Activated naive CD4-positive, alpha-beta T cell (primary cell): ENCODE measurements around the gene POLN.

Experiments
- DNase-seq, 4 experiments: peaks; one replicate each; lab custom pipeline; 2025; lab: John Stamatoyannopoulos, UW

Gene POLN

DNA sequence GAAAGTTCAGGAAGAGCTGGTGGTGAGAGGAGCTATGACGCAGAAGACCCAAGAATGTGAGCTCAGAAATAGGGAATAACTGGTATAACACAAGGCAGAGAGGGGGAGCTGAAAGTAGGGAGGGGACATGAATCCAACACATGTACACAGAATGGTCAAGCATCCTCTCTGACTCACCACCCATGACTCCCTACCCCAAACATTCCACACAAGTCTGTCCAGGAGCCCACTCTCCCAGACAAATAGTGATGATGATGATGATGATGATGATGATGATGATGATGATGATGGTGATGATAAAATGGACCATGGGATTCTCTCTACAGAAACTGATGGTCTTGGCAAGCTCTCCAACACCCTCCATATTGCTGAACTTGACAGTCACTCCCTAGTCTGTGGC is 136.4 kb downstream of the POLN start:
- no peak for DNase-seq

GRCh38 chr4:2104556-2105345 is 137.2 kb downstream of the POLN start:
- no peak for DNase-seq

DNA sequence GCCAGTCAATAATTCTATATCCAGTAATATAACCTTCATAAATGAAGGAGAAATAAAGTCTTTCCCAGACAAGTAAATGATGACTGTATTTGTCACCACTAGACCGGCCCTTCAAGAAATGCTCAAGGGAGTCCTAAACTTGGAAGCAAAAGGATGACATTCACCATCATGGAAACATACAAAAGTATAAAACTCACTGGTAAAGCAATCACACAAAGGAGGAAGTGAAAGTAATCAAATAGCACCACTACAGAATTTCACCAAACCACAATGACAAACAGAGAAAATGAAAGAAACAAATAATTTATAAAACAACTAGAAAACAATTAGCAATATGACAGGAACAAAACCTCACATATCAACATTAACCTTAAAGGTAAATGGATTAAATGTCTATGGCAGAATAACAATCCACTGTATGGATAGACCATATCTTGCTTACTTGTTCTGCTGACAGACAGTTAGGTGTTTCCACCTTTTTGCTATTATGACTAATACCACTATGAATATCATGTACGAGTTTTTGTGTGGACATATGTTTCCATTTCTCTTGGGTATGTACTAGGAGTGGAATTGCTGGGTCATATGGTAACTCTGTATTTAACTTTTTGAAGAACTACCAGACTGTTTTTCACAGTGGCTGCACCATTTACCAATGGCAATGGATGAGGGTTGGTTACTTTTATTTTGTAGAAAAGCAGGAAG is 137.9 kb downstream of the POLN start:
- no peak for DNase-seq

DNA sequence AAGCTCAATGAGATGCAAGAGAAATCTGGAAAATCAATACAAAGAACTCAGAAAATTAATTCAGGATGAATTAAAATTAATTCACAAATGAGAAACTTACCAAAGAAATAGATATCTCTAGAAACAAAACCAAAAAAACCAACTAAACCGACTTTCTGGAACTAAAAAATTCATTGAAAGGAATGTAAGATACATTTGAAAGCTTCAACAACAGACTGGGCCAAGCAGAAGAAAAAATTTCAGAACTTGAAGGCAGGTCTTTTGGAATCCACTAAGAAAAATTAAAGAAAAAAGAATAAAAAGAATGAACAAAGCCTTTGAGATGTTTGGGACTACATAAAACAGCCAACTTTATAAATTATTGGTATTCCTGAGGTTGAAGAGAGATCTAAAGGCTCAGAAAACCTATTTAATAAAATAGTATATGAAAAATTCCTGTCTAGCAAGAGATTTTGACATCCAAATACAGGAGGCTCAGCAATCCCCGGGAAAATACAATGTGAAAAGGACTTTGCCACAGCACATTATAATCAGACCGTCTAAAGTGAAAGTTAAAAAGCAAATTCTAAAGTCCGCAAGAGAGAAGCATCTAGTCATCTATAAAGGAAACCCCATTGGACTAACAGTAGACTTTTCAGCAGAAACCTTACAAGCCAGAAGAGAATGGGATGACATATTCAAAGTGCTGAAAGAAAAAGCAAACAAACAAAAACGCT is 138.6 kb downstream of the POLN start:
- DNase-seq = no peak

DNA sequence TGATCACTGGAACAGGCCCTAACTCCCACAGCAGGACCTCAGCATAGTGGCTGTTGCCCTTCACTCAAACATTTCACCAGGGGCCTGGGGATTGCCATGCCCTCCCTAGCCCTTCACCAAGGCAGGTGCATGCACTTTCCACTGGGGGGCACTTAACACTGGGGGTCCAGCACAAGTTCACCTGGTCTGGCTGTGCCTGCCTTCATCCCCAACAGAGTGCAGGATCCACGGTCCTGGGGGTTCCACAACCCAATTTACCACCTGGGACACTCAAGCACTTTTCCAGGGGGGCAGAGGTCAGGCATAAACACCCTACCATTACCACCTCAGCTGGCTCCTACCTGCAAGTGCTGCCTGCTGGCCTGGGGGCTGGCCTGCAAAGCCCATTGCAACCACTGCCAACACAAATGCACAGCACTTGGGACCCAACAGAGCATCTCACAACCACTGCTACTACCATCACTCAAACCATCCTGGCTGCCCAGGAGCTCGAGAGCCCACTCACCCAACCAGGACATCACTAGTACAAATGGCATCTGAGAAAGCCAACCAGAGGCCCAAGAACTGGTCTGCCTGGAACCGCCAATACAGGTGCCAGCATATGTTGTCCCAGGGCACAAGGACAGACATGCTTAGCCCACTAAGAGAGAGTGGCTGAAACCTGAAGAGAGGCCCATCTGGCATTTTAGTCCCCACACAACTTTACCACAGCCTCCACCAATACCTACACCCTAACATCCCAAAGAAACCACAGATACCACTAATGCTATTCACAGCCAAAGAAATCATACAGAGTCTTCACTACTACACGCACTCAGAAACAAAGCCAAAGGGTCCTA is 139.7 kb downstream of the POLN start:
- DNase-seq = no peak

GRCh38 chr4:2101346-2102044 is 140.4 kb downstream of the POLN start:
- no peak for DNase-seq

DNA sequence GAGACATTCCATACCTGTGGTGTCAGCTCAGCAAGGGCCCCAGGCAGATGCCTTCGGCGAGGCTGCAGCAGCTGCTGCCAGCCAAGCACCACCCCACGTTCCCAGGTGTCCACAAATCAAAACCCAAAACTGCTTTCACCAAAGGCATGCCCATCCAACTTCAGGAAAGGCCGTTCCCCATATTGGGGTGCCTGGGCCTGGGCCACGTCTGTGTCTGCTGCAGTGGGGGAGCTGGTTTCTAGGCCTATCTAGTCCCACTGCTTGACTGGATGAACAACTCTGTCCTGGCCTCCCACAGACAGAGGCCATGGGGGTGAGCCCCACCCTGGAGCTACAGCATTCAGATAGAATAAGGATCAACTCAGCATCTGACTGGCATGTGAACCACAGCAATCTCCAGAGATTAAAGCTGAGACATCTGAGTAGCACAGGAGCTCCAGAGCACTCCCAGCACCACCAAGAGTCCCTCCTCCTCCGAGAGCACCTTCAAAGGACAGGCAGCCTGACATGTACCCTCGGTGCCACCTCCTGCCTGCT is 145.8 kb downstream of the POLN start:
- DNase-seq = no peak

DNA sequence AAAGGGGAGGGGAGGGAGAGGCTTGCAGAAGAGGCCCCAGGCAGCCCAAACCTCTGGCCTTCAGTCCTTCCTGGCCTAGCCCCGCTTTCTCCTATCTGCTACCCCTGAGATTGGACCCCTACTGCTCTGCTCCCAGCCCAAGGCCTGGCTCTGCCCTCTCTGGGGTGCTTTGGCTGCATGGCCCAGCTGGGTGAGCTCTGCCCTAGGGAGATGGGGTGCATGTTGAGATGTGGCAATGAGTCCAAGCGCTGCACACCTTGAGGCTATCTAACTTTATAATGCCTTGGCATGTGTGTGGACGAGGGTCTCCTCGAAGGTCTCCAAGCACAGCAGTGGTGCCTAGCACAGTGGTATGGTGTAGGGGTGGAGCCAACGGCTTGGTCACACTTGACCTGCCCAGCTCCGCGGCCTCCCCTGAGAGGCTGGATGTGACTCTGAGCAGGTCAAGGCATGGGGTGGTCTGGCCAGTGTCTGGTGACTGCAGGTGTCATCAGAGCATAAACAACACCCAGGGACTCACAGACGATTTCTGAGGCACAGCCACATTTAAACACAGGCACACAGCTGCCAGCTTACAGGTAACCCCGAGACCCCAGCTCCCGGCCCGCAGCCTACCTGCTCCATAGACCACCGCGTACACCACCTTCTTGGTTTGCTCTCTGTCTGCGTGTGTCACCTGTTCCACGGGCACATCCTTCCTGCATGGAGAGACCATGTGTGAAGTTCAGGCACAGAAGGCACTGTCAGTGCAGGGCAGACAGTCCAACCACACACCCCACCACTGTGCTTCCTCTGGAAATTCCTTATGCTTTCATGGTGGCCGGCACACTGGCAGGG is 146.5 kb downstream of the POLN start:
- DNase-seq = no peak

GRCh38 chr4:2094545-2094944 is 147.4 kb downstream of the POLN start:
- no peak for DNase-seq

- no peak for DNase-seq
These were observed 148.7 kb downstream of the POLN start for GRCh38 chr4:2093265-2093664.

- no peak for DNase-seq
These were observed 149.3 kb downstream of the POLN start for GRCh38 chr4:2092669-2093053.

GRCh38 chr4:2091990-2092668 is 149.8 kb downstream of the POLN start:
- DNase-seq = no peak

- no peak for DNase-seq
These were observed 151.3 kb downstream of the POLN start for GRCh38 chr4:2090642-2091041.

- DNase-seq = no peak
These were observed 152.7 kb downstream of the POLN start for GRCh38 chr4:2089222-2089621.

- no peak for DNase-seq
These were observed 154.8 kb downstream of the POLN start for GRCh38 chr4:2087170-2087569.

GRCh38 chr4:2085496-2085901 is 156.4 kb downstream of the POLN start:
- no peak for DNase-seq

DNA sequence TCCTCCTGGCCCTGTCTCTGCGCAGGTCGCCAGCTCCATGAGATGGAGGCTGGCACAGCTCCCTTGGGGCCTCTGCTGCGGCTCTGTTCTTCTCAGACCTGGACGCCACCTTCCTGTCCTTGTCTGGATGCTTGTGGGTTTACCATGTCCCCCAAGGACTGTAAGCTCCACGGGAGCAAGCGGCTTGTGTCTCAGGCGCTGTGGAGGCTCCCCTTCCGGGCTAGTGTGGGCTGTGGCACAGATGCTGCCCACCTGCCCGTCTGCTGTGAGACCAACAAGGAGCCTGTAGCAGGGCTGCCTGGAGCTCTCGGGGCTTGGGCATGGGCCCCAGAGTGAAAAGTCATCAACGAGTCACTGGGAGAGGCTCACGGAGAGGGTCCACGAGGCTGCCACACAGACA is 157.6 kb downstream of the POLN start:
- no peak for DNase-seq

DNA sequence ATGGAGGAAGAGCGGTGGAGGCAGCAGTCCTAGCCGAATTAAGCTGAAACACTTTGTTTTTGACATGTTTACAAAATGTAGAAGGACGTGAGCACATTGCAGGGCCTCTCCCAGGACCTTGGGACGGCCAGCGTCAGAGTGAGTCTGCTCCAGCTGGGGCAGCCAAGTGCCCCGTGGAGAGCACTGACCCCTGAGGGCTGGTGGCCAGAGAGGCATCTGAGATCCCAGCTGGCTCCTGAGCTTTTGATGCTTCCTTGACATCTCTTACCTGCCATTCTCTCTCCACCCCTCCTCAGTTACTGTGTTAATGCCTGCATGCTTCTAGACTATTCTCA is 158.1 kb downstream of the POLN start:
- no peak for DNase-seq

- no peak for DNase-seq
These were observed 158.7 kb downstream of the POLN start for GRCh38 chr4:2083116-2083825.
